HG03565 (cell line): ENCODE measurements around the gene FSTL3.
"Not testable (repeated sequence)": the region's sequence is repeated elsewhere in the genome, so short reads cannot be mapped to it uniquely, and the experiment has no call there.

ENCODE experiments used
- ATAC-seq: cut with Tn5 transposase; IDR thresholded peaks from one replicate; pipeline ENCODE4 v1.9.1; 2021; ENCODE audit warnings: mild to moderate bottlenecking, moderate library complexity; ENCODE audit not compliant: unreplicated experiment

The FSTL3 gene

DNA sequence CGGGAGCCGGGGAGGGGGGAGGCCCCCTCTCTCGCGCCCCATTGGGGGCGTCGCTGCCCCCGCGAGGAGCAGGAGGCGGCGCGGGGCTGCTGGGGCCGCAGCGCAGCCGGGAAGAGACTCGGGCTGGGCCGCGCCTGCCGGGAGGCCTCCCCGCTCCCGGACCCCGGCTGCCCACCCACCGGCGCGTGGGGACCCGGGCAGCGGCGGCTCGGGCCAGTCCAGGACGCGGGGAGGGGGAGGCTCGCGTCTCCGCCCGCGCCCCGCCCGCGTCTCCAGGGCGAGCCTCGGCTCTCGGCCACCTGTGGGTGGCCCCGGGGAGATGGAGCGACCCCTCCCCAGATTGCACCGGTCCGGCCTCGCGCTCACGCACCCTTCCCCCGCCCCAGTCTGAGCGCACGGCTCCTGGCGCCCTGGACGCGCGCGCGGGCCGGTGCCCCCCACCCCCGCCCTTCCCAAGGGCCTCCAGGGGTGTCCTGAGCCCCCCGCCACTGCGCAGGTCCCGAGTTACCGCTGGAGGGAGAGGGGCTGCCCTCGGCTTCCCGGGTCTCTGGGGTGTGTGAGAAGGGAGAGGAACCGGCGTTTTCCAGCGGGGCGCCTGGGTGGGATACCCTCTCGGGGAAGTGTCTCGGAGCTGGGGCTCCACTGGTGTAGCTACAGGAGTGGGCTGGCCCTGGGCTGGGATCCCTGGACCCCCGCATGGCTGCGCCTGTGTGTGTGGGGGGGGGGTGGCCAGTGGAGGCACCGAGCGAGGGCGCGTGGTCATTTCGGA is 33.2 kb downstream of the FSTL3 start:
- ATAC-seq: no peak

DNA sequence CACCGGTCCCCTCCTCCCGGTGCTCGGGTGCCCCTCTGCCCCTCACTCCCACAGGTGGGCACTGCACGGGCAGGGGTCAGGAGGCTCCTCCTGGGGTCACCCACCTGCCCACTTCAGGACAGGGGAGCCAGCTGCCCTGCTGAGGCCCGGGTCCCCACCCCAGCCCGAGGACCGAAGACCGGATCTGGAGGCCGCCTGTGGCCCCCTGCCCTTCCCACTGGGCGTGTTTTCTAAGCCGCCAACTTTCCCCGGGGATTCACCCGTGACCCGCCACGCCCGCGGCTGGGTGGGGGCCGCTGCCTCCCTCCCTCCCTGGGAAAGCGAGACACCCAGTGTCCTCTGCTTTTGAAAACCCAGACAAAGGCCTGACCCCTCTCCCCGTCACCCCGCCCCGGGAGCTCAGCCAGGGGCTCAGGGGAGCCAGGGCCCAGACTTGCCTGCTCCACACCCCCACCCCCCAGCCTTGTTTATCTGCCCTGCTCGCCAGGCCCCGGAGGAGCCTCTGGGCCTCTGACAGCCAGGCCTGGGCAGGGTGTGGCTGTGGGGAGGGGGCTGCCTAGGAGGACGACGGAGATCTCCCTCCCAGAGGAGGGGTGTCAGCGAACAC is 33.9 kb downstream of the FSTL3 start:
- no peak for ATAC-seq

DNA sequence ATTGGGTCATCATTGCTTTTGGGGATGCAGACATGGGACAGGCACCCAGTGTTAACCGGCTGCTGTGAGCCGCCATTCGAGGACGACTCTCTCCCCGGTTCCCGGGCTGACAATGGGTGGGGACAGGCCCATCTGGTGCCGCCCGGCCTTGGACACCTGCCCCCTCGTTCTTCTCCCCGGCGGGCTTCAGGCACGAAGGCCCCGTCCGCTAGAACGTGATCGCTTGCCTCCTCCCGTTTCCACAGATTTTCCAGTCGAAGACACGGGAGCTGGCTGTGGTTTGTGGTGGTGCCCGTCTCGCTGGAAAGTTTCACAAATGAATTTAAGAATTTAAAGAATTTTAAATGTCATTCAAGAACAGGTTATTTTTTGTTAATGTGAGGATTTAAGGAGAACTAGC is 34.6 kb downstream of the FSTL3 start:
- no peak for ATAC-seq

DNA sequence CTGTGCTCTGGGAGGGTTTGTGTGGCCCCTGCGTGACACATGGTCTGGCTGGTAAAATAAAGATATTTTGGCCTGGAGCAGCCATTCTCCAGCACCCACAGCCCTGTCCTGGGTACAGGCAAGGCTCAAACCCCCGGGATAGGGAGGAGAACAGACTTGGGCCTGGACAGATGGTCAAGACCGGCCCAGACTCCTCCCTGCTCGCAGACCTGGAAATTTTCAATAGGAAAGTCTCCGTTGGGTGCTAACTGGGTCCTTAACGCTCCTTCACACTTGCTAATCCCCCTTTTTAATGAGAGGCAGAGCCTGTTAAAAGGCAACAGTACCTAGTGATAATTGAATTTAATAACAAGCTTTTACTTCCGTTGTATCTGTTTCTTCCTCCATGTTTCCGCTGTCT is 35.1 kb downstream of the FSTL3 start:
- ATAC-seq: no peak

DNA sequence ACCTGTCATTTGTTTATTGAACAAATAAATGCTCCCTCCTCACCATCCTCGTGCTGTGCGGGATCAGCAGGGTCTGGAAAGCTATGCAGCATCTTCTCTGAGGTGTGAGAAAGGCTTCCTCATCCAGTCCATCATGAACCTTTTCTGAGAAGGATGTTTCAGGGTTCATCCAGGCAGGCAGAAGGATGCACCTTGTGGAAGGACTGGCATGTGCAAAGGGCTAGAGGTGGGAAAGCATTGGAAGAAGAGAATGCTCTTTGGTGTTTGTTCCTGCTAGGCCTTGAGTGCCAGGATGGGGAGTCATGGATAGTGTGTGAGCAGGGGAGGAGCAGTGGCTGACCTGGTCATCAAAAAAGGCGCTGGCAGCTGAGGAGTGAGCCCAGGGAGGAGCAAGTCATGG is 39.2 kb downstream of the FSTL3 start:
- ATAC-seq: no peak

DNA sequence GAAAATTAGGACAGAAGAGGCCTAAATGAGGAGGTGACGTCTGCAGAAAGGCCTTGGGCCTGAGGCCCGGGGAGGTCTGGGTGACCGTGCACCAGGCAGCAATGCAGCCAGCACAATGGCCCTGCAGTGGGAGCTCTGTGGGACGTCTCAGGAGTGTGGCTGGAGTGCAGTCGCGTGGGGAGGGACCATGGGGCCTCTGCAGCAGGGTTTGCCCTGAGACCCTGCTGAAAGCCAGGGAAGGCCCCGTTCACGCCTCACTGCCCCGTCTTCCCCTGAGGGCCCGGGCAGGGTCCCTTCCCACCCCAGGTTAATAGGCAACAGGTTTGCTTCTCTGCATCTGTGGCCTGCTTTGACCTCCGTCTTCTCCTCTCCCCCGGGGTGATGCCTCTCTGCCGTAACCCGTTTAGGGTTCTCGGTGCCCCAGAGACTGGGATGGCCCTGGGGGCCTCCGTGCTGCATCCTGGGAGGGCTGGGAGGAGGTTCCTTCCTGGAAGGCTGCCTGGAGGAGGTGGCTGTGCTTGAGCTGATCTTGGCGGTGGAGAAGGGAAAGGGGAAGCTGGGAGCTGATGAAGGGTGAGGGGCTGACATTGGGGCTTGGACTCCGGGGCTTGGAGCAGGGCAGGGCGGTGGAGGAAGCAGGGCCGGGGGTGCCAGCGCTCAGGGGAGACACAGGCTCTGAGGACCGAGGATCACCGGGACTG is 42.2 kb downstream of the FSTL3 start:
- ATAC-seq: no peak

DNA sequence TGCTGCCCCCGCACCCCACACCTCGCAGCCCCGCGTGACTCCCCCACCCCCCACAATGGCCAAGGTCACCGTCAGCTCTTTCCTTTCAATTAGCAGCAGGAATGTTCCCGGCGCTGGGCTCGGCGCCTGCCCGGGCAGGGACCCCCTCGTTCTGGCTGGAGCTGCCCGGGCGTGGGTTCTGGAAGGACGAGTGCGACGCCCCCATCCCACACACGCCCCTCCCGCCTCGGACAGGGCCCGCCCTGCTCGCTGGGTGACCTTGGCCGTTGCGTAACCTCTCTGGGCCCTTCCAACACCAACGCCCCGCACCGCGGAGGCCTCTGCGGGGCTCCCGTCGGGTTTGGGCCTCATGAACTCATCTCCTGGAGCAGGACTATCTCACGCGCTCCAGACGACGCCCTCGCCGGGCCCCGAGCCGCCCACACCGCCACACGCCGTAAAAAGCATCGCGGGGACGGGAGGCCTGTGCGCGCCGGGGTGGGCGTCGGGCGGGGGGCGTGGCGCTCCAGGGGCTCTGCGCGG is 42.9 kb downstream of the FSTL3 start:
- no peak for ATAC-seq

DNA sequence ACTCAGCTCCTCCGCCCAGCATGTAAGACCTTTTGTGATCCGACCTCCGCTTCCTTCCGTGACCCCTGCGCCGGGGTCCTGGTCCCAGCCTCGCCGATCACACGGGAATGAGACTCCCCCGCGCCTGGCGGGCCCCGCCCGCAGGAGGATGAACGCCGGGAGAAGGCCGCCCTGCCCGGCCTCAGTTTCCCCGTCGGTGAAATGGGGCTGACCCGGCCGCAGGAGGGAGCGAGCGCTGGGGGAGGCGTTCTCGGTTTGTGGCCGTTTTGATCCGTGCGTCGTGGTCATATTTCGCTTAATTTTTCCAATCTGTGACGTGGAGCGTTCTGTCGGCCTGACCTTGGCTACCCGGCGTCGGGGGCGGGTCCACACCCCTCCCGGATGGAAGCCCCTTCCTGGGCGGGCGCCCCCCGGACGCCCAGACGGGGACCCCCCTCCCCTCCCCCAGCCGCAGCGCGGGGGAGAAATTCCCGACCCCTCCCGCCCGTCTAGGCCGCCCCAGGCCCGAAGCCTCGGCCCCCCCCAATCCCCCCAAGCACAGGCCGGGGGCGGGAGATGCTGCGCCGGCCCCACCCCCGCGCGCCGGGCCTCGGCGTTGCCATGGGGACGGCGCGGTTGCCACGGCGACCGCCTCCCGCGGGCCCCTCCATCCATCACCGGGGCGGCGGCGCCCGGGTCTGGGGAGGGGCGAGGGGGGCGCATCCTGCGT is 43.6 kb downstream of the FSTL3 start:
- no peak for ATAC-seq

DNA sequence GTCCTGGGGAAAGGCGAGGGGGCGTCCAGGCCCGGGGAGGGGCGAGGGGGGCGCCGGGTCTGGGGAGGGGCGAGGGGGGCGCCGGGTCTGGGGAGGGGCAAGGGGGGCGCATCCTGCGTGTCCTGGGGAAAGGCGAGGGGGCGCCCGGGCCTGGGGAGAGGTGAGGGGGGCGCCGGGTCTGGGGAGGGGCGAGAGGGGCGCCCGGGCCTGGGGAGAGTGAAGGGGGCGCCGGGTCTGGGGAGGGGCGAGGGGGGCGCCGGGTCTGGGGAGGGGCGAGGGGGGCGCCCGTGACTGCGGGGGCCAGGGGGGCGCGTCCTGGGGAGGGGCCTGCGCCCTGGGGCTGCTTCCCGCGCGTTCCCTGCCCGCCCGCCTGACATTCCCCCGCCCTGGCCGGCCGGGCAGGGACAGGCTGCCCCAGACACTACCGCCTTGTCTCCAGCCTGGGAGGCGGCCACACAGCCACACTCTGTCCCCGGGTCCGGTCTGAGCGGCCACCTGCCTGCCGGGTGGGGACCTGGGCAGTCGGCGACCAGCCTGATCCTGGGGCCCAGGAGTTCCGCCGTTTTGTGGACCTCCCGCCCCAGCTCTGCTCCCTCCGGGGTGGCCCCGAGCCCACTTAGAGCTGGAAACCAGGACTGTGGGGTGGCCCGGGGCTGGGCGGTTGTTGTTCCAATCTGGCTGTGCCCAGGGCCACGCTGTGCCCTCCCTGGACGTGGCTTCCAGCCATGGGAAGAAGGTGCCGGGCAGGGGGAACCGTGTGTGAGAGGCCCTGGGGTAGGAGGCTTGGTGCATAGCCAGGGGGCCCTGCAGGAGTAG is 44.4 kb downstream of the FSTL3 start:
- ATAC-seq: no peak

DNA sequence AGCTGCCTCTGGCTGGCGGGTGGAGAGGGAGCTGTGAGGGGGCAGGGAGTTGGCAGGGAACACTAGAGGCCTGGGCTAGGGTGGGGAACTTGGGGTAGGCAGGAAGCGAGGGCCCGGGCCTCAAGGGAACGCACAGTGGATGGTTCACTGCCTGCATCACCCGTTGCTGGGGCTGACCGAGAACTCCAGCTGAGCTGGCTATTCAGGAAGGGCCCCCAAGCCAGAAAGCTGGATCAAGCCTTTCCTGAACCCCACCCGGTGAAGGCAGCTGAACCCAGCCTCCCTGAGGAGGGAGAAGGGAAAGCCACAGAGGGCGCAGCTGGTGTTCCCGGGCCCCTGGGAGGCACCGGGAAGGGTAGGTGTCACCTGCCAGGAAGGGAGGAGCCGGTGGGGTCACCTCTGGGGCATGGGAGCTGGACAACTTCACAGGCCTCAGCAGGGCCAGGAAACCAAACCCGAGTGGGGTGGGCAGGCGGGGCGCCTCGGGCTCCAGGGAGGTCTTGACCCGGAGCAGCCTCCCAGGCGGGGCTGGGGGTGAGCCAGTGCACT is 46.4 kb downstream of the FSTL3 start:
- no peak for ATAC-seq

DNA sequence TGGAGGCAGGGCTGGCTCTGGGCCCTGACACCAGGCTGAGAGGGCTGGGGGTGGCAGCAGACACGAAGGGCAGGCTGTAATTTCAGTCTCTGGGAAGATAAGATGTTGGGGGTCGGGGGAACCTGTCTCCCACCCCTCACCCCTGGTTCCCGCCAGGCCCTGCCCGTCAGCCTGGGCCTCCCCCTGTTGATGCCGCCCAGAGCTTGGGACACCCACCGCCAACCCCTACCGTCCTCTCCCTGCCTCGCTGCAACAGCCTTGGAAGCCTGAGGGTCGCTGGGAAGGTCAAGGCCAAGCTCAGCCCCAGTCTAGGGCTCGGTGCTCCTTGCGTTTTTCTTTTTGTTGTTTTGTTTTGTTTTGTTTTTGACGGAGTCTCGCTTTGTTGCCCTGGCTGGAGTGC is 47.1 kb downstream of the FSTL3 start:
- ATAC-seq: no peak

DNA sequence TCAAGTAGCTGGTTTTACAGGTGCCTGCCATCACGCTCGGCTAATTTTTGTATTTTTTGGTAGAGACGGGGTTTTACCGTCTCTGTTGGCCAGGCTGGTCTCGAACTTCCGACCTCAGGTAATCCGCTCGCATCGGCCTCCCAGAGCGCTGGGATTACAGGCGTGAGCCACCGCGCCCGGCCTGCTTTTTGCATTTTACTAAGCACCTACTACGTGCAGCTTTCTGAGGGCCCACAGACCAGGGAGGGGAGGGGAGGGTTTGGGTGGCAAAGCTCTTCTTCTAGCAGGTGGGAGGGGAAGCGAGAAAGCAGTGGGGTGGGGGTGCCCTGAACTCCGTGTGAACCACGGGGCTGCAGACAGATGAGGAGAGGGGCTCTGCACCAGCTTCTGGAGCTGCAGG is 47.5 kb downstream of the FSTL3 start:
- no peak for ATAC-seq

DNA sequence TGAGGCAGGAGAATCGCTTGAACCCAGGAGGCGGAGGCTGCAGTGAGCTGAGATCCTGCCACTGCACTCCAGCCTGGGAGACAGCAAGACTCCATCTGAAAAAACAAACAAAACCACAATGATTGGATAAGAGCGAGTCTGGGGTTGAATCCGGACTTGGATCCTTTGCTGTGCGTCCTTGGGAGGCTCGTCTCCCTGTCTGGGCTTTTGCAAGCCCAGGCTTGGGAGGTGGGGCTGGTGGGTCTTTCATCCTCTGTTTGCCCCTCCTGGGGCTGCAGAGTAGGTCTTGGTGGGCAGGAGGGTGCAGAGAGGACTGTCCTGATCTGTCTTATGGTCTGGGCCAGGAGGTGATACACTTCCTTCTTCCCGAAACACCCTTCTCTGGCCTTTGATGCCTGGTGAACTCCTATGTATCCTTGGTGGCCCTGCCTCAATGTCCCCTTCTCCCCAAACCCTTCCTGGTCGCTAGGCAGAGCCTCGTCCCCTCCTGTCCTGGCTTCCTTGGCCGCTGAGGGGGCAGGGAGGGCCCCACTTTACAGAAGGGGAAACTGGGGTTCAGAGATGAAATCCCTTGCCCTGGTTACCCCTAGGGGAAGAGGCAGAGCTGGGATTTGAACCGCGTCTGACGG is 49.4 kb downstream of the FSTL3 start:
- ATAC-seq: no peak

DNA sequence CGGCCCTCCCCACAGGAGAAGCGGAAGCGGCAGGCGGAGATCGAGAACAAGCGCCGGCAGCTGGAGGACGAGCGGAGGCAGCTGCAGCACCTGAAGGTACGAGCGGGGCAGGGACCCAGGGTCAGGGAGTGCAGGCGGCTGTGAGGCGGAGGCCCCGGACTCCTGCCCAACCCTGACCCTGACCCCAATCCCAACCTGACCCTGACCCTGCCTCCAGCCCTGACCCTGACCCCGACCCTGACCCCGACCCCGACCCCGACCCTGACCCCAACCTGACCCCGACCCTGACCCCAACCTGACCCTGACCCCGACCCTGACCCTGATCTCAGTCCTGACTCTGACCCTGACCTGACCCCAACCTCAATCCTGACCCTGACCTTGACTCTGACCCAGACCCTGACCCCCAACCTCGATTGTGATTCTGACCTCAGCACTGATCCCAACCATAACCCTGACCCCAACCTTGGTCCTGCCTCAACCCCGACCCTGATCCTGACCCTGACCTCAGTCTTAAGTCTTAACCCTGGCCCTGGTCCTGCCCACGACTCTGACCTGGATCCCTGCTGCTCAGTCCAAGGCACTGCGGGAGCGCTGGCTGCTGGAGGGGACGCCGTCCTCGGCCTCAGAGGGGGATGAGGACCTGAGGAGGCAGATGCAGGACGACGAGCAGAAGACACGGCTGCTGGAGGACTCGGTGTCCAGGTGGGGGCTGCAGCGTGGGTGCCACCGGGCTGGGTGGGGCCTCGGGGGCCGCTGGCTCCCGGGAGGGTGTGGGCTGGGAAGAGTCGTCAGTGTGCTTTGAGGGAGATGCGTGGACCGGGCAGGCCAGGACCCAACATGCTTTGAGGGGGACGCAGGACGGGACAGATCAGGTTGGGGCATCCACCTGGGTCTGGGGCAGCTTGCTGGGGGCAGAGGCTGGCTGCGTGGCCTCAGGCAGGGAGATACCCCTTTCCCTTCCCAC is 51.1 kb downstream of the FSTL3 start:
- ATAC-seq: no peak

DNA sequence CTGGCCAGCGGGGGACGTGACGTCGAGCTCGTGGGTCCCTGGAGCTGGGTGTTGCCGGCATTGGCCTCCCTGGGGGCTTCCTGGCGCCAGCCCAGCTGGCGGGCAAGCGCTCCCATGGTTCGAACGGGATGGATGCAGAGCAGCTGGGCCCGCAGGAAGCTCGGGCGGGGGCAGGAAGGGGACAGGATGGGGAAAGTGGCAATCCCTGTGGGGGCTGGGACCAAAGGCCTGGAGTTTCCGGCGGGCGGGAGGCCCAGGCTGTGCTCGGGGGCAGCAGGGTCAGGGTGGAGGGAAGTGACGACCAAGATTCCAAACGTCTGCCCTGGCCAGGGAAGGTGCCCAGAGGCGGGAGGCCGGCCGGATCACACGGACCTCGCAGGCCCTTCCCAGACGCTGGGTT is 51.8 kb downstream of the FSTL3 start:
- ATAC-seq: no peak

DNA sequence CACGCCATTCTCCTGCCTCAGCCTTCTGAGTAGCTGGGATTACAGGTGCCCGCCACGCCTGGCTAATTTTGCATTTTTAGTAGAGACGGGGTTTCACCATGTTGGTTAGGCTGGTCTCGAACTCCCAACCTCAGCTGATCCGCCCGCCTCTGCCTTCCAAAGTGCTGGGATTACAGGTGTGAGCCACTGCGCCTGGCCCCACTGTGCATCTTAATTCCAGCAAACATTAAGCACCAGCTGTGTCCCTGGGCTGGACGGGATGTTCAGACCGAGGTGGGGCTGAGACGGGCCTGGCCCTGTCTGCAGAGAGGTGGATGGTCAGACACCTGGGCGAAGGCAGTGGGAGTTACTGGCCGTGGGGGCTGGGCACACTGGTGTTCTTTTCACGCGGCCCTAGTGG is 53.4 kb downstream of the FSTL3 start:
- ATAC-seq: not testable (repeated sequence)

DNA sequence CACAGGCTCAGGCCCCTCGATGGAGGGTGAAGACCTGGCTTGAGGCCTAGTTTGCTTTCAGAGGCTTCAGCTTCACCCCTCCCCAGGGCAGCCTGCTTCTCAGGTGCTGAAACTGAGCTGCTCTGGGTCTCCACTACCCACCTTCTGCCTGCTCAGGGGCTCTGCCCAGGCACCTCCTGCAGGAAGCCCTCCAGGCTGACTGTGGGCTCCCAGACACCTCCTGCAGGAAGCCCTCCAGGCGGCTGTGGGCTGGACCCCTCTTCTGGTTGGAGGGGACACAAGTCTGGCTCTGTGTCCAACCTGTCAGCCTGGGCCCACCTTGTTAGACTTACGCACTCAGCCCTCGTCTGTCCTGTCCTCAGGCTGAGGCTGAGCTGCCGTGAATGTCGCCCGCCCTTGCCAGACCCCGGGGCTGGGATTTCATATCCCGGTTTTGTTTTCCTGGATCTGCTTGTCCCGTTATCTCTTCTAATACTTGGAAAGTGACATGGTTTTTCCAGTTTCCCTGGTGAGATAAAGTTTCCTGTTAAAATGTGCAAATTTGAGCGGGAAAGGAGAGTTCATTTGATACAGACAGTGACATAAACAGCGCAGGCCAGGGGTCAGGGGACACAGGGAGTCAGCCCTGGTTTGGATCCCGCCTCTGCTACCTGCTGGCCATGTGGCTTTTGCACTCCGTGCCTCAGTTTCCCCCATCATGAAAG is 53.9 kb downstream of the FSTL3 start:
- ATAC-seq: no peak

DNA sequence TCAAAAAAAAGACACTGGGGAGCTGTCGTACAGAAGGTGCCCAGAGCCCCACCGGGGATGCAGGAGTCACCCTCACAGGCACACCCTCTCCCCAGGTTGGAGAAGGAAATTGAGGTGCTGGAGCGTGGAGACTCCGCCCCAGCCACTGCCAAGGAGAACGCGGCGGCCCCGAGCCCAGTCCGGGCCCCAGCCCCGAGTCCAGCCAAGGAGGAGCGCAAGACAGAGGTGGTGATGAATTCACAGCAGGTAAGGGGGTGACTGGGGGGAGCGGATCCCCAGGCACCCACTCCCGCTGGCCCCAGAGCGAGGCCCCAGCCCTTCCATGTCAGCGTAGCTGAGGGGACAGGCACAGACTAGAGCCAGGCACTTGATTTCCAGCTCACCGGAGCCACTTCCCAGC is 54.8 kb downstream of the FSTL3 start:
- no peak for ATAC-seq
